Kidney capillary endothelial cell (primary cell): ENCODE data around the gene EFCAB13.

Experiments used
- DNase-seq: peaks from one replicate; pipeline ENCODE4 v3.0.0-alpha.2; 2018; ENCODE audit warnings: low spot score

The EFCAB13 gene, protein sequence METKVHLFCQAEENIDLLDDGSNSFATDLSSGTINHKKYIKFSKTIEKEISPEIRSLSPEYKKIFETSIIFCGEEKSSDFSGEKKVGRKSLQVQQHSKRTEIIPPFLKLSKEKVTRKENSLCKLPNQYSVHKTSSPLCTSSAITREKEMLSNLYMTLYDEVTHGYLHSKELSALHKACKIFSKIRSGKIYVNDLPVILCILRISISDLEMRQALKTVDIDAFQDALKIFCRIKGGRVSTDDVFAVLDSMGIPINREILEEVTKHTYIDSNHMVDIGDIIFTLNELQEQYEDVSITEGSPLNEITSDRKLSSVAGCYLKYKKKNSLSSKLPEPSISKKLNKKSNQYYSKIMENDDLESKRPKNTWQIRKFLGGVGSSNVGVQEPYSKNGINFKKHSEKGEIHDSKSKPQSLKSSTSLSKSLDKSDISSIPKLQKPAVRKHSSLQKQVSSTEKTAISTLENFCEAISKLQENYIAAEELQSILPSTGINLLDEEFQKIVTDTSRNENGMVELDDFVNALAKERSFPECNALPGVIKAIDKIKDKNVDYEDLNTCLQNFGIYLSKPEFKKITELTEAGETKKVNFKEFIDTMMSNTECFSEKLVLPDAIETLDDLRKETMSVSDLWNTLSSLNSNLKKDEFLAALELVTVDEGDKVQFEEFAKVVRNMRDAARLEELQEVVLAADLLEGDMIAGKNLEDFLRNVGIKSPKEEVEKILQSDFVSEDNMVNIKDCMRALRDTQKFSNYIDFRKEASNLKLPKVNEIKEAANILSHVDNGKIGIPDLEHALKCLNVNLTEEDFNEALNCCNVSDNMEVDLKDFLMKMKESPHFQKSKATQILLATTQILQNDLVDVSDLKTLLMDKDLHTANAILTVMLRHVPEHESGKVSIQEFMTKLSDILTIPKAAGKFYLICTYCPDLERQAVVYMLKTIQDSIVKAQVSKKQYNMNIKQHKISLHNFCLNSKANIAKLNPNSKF

DNA sequence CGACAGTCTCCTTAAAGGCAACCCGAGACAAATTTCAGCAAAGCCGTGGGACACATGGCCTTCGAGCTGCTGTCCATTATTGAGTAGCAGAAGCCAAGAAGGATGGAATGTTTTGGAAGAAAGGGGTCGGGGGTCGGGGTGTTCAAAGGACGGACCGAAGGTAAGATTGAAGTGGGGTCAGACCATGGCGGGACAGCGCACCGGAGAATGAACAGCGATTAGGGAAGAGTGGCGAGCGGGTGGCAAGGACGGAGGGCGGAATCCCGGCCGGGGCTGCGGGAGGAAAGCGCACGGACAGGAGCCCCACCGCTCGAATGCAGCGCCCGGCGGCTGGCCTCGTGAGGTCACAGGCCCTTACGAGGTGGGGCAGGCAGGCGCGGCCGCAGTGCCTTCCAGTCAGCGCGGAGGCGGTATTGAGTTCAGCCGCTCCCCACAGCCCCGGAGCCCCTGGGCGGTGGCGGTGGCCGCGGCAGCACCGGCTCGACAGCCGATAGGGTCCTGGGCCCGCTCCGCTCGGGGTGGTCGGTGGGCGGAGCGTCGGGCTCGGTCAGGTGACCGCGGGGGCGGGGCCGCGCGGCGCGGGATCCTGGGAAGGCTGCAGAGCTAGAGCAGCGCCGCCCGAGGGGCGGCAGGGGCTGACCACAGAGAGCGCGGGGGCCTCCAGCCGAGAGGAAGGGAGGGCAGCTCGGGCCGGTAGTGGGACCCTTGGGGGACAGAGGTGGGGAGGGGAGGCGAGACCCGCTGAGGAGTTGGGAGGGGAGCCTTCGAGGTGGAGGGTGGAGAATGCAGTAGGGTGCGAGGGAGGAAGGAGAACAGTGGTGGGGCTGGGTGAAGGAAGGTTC lies at the start of gene EFCAB13:
TSS of gene EFCAB13 (plus strand) at position 574 of the 842 bp plus-strand sequence. CDS start 4,399 bp downstream, outside the sequence.
- DNase-seq = peak; percentile 83

DNA sequence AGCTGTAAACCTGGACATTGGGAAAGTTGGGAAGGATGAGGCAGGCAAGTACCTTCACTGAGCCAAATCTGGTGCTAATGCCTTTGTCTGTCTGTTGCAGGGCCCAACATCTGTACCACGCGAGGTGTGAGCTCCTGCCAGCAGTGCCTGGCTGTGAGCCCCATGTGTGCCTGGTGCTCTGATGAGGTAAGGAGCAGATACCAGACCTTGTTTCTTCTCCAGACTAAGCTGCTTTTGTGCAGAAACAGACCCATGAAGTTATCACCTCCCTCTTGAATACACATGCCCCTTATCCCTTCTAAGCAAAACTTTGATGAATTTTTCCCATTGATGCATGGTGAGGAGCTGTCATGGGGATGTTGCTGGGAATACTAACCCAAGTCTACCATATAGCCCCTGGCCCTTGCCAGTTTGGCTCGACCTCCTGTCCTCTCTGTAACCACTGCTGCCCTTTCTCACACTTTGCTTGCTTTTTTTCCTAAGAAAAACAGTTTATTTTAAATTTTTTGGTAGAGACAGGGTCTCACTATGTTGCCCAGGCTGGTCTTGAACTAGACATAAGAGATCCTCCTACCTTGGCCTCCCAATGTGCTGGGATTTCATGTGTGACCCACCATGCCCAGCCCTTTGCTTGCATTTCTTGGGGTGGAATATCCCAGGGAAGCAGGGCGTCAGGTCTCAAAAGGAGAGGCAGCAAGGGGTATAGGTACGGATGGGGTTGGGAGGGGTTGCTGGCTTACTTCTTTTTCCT lies 49.3 kb upstream of the EFCAB13 start:
- no peak for DNase-seq

DNA sequence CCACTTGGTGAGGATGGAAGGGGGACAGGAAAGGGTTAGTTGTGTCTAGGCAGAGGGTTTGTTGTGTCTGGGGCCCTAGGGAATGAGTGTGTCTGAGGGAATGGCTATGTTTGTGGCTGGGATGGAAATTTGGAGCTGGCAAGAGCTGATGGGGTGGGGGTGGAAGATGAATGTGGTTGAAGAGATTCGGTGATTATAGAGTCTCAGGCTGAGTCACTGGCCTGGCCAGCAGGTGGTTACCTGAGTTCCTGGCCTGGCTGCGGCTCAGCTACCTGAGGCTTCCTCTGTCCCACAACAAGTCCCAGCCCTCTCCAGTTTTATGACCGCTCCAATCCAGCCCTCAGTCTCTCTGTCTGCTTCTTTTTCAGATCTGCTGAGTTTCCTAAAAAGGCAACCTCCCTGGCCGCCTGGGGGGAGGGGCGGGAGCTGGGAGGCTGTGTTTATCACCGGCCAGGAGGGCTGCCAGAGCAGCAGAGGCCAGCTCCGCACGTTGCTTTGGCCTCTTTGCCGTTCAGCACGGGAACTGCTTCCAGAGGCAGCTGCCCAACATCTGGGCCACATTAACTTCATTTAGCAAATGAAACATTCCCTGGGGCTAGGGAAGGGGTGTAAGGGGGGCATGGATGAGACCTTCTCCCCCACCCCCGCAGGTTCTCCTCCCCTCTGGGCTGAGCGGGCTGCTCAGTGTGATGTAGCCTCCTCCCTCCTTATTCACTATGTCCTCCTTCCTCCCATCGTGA lies 48.3 kb upstream of the EFCAB13 start:
- no peak for DNase-seq

DNA sequence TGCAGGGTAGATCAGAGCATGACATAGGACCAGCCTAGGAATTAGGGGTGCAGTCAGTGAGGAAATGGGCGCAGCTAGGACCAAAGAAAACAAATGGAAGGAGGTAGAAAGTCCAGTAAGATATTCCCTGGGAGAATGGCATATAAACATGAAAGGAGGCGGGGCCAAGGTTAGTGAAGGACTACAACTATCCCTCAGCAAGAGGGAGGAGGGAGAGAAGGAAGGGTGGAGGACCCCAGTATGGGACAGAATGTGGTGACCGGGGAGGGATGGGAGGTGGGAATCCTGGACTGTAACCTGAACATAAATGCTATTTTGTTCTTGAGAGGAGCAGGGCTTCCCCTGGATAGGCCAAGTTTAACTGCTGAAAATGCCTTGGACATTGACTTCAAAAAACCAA lies 47.3 kb upstream of the EFCAB13 start:
- no peak for DNase-seq

DNA sequence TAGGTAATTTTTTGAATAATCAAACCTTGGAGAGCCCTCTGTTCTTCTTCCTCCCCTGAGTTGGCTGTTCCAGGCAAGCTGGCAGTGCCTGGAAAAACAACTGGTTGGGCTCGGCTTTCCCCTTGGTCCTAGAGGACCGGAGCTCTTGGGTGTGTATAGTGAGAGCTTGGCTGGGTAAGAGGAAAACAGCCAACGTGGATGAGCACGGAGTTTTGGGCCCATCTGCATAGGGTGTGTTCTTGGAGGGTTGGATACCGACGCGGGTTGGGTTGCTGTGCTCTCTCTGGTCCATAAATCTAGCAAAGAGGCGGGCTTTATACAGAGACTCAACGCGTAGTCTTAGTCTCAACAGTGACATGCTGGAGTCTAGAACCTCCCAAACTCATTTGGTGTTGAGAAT lies 46.9 kb upstream of the EFCAB13 start:
- no peak for DNase-seq

DNA sequence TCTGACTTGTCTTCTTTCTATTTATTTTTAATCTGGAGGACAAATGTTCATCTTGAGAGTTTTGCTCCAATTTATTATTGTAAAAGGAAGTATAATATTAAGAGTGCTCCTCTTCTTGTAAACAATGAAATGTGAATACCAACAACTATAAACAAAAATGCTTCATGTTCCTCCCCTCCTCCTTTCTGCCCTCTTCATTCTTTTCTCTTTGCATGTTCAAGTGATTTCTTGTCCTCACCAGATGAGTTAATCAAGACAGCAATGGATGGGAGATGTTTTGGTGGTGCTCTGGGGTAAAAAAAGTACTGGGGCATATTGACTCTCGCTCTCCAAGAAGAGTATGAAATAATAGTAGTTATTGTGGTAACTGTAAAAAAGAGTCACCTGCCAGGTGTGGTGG lies 45.8 kb upstream of the EFCAB13 start:
- DNase-seq = no peak

DNA sequence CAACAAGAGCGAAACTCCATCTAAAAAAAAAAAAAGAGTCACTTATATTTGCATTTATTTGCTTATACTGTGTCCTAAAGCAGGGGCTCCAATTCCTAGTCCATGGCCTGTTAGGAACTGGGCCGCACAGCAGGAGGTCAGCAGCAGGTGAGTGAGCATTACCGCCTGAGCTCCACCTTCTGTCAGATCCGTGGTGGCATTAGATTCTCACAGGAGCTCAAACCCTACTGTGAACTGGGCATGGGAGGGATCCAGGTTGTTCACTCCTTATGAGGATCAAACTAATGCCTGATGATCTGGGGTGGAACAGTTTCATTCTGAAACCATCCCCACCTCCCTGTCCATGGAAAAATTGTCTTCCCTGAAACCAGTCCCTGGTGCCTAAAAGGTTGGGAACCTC lies 45.2 kb upstream of the EFCAB13 start:
- no peak for DNase-seq

DNA sequence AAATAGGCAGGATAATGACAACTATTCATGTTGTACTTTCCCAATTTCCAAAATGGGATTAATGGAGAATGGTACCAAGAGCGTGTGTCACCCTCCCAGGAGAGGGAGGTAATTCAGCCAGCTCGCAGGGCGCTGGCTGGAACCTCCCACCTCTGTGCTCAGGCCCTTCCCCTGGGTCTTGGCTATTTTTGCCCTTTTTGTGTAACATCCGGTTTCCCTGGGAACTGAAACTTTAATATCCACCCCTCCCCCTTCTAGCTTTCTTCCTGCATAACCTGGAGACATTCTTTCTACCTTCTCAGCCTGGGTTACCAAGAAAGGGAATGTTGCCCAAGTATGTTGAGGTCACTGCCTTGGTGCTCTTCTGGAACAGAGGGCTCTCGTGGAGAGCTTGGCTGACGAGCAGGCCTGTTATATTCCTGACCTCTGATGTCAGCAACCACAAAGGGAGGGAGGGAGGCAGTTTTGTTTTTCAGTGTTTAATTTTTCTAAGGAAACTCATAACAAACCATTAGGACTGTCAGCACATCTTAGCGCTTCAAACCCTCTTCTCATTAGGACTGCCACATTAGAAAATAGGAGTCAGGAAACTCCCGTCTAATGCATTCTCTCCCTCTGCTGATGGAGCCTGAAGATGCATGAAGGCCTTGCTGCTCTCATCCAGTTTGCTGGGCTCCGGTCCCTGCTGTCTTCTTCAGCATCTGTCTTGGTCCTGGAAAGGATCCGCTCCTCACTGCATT lies 44.5 kb upstream of the EFCAB13 start:
- DNase-seq = peak; percentile 79

DNA sequence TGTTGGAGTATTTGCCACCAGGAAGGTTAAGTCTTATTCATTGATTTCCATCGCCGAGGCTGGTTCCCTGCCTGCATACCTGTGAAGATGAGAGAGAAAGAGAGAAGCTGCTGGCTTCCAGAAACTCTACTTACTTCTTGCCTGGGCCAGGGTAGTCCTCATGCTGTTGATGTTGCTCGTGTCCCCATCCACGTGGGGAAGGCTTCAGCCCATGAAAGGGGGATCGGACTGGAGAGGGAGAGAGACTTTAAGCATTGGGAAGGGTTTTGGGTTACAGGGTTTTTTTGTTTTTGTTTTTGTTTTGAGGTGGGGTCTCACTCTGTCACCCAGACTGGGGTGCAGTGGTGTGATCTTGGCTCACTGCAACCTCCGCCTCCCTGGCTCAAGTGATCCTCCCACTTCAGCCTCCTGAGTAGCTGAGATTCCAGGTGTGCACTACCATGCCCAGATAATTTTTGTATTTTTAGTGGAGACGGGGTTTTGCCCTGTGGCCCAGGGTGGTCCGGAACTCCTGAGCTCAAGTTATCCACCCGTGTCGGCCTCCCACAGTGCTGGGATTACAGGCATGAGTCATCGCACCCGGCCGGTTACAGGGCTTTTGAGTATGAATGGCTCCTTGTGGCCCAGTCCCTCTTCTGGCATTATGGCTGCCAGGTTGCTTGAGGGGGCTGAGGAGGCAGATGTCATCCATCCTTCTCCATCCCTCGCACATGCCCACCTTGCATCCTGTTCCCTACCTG lies 43.5 kb upstream of the EFCAB13 start:
- DNase-seq = no peak

DNA sequence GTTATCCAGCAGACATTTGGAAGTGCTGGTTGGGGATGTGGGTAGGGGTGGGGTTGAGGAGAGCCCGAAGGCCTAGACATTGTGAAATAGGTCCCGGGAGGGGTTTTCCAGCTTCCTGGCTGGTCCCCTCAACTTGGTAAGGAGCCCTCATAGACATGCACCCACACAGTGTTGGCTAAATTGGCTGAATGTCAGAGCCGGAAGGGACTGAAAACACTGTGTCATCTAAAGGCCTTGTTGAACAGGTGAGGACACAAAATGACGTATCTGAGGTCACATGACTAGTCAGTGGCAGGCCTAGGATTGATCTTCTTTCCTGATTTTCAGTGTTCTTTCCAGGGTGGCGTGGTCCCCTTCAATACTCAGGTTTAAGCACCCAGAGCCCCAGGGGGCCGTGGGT lies 42.5 kb upstream of the EFCAB13 start:
- DNase-seq = no peak

DNA sequence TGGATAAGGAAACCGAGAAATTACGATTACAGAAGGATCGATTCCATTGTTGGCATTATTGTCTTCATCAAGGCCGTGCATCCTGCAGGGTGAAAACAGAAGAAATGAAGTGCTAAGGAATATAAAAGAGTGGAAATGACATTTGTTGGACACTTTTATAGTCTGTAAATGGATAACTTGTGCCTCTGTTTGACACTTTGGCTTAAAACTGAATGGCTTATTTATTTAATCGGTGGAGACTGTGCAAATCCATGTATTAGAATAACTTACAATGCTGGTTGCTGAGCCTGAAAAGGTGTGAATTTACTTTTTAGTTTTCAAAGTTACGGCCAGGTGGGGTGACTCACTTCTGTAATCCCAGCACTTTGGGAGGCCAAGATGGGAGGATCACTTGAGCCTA lies 38.8 kb upstream of the EFCAB13 start:
- DNase-seq = no peak

DNA sequence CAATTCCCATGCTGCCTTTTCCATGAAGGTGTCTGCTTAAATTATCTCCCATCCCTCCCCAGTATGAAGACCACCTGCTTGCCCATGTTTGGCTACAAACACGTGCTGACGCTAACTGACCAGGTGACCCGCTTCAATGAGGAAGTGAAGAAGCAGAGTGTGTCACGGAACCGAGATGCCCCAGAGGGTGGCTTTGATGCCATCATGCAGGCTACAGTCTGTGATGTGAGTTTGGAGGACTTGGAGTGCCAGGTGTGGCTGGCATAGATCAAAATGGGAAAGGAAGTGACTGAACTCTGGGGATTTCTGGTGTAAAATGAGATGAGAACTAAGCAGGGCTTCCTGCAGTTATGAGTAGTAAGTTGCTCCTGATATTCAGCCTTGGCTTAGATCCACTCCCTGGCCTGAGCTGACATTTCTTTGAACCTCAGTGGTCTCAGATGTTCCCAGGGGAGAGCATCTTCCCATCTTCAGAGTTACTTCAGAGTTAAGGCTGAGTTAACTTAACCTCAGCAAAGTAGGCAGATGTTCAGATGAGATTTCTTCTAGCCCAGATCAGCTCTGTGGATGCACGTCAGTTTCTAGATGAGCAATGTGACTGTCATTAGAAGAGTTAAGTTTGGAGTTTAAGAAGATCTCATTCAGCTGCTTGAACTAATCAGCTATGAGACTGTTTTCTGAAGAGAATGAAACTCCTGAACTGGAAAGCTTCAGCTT lies 37.4 kb upstream of the EFCAB13 start:
- no peak for DNase-seq

DNA sequence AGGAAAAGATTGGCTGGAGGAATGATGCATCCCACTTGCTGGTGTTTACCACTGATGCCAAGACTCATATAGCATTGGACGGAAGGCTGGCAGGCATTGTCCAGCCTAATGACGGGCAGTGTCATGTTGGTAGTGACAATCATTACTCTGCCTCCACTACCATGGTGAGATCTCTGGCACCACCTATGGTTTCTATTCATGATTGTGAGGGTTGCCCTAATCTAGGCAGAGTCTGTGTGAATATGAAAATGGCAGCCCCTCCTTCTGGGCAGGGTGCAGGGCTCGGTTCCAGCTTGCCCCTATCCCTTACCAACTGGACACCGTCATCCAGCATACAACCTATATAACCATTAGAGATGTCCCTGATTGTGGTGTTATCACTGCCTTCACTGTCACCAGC lies 36.7 kb upstream of the EFCAB13 start:
- DNase-seq = no peak

DNA sequence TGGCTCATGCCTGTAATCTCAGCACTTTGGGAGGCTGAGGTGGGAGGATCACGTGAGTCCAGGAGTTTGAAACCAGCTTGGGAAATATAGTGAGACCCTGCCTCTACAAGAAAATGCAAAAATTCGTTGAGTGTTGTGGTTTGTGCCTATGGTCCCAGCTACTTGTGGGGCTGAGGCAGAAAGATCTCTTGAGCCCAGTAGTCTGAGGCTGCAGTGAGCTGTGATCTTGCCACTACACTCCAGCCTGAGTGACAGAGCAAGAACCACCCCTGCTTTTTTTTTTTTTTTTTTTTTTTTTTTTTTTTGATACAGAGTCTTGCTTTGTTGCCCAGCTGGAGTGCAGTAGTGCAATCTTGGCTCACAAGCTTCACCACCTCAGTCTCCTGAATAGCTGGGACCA lies 36.1 kb upstream of the EFCAB13 start:
- no peak for DNase-seq

DNA sequence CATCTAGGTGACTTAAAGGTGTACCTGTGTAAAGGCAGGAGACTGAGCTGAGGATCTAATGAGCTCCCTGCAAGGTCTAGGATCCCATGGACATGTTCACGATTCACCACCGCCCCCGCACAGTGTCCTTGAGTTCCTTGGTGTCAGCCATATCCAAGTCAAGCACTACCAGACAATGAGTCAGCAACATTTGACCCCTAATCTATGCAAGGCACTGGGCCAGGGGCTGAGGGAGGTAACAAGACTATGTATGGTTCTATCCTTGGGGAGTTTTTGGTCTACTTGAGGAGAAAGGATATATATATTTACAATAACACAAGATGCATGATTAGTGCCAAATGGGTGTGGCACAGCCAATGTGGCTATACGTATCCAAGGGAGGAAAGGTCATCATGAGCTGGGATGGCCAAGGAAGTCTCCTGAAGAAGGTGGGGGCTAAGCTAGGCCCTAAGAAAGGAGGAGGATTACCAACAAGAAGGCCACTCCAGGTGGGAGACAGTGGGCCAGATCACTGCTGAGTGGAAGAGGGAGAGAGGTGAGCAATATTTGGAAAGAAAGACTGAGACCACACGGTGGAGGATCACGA lies 35.1 kb upstream of the EFCAB13 start:
- no peak for DNase-seq

DNA sequence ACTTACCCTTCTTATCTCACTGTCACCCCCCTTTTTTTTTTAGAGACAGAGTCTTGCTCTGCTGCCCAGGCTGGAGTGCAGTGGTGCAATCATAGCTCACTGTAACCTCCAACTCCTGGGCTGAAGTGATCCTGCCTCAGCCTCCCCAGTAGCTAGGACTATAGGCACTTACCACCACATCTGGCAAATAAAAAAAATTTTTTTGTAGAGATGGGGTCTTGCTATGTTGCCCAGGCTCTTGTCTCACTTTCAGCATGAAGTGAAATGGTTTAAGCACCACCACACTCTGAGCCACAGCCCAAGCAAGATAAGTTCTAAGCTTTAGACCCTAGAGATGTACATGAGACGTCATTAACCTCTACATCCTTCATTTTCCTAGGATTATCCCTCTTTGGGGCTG lies 34.5 kb upstream of the EFCAB13 start:
- DNase-seq = no peak

DNA sequence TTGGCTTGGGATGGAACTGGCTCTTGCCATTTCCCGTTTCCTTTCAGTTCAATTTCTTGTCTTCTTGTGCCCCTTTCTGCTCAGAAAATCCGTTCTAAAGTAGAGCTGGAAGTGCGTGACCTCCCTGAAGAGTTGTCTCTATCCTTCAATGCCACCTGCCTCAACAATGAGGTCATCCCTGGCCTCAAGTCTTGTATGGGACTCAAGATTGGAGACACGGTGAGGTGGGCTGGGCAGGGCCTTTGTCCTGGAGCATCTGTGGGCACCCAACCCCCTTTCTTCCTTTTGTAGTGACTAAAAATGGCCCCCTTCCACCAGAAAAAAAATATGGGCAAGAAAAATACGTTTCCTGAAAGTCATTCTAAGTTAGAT lies 32.9 kb upstream of the EFCAB13 start:
- DNase-seq = no peak

DNA sequence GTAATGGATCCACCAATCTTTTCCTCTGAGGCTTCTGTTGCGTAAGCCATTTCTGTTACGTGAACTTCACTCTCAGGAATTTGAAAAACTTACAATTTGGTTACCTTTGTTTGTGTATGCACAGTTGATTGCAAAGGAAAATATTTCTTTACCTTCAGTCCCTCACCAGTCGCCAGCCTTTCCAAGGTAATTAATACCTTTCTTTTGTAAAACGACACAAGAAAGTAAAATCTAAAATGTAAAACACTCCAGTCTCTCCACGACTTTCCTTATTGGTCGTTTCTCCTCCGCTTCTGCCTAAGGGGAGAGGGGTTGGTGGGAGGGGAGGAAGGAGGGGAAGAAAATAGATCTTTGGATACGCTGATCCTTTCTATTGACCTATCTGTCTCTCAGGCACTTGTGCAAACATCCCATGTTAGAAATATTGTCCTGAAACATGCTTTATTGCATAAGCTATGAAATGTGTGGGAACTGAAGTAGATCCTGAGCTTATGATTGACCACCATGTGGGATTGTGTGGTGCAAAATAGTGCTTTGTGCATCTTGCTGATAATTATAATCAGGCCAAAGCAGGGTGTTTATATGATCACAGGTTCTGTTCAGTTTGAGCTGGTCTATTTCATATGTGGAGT lies 32.4 kb upstream of the EFCAB13 start:
- no peak for DNase-seq
